GM10266 (cell line): ENCODE data around the gene VASH1.

Experiments
- DNase-seq: peaks from one replicate; pipeline ENCODE4 v3.0.0; 2012; ENCODE audit errors: extremely low spot score
- TF ChIP-seq, protein P1 (sequence below): IDR thresholded peaks from 2 replicates; pipeline ENCODE4 v1.5.1; 2012; ENCODE audit warnings: mild to moderate bottlenecking, low read depth; ENCODE audit not compliant: control insufficient read depth, insufficient read depth; ENCODE audit errors: missing control alignments

The VASH1 gene

DNA sequence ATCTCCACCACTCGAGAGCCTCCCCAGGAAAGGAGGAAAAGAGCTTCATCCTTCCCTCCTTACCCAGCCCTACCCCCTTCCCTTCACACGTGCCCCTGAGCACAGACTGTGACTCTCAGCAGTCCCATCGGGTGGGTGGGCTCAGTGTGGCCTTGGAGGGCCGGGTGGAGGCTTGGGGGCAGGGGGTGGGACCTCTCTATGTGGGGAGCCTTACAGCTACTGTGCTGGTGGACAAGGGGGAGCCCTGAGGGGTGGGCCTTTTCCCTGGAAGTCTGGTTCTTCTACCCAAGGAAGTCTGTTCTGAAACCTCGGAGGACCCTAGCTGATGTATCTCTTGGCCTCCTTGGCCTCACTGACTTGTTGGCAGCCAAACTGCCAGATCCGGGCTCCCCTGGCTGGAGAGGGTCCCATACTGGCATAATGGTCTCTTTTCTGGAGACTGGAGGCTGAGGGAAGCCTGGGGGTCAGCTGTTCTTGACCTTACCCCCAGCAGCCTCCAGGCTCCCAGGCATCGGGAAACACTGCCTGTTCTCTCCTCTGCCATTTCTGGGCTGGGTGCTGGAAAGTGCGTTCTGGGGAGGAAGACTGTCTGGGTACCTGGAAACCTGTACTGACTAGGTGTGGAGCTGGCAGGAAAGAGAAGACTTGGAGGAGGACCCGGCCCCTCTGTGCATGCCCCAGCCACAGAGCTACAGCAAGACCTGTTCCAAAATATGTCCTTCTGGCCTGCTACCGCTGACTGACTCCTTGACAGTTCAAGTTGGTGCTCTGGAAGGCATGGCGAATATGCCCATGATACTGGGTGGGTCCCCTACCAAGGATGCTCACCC lies 7.6 kb downstream of the VASH1 start:
- DNase-seq, result no peak
- TF ChIP-seq, protein P1, sequence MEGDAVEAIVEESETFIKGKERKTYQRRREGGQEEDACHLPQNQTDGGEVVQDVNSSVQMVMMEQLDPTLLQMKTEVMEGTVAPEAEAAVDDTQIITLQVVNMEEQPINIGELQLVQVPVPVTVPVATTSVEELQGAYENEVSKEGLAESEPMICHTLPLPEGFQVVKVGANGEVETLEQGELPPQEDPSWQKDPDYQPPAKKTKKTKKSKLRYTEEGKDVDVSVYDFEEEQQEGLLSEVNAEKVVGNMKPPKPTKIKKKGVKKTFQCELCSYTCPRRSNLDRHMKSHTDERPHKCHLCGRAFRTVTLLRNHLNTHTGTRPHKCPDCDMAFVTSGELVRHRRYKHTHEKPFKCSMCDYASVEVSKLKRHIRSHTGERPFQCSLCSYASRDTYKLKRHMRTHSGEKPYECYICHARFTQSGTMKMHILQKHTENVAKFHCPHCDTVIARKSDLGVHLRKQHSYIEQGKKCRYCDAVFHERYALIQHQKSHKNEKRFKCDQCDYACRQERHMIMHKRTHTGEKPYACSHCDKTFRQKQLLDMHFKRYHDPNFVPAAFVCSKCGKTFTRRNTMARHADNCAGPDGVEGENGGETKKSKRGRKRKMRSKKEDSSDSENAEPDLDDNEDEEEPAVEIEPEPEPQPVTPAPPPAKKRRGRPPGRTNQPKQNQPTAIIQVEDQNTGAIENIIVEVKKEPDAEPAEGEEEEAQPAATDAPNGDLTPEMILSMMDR, result no peak

DNA sequence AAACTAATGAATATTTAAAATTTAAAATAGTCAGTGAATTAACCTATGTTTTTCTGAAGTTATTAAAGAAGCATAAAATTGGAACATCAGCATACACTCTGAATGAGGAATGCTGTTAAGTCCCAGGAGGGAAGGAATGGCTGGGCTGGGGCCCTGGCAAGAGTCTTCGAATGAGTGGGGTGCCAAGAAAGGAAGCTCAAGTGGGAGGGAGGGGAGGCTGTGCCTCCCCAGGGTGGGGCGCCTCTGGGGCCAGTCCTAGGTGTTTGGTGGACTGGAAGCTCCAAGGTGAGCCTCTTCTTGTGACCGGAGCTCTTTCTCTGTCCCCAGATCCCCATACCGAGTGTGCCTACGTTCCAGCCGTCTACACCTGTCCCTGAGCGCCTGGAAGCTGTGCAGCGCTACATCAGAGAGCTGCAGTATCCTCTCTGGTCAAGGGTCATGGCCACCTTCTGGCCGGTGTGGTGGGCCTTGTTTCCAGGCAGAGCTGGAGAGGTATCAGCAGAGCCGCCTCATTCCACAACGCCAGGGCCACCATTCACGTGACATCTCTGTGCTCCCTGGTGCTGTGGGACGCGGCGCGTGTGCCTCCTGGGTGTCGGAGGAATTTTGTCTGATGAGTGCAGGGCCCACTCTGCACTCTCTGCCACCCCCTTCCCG lies 8.5 kb downstream of the VASH1 start:
- TF ChIP-seq, protein P1, result no peak
- DNase-seq, result no peak

DNA sequence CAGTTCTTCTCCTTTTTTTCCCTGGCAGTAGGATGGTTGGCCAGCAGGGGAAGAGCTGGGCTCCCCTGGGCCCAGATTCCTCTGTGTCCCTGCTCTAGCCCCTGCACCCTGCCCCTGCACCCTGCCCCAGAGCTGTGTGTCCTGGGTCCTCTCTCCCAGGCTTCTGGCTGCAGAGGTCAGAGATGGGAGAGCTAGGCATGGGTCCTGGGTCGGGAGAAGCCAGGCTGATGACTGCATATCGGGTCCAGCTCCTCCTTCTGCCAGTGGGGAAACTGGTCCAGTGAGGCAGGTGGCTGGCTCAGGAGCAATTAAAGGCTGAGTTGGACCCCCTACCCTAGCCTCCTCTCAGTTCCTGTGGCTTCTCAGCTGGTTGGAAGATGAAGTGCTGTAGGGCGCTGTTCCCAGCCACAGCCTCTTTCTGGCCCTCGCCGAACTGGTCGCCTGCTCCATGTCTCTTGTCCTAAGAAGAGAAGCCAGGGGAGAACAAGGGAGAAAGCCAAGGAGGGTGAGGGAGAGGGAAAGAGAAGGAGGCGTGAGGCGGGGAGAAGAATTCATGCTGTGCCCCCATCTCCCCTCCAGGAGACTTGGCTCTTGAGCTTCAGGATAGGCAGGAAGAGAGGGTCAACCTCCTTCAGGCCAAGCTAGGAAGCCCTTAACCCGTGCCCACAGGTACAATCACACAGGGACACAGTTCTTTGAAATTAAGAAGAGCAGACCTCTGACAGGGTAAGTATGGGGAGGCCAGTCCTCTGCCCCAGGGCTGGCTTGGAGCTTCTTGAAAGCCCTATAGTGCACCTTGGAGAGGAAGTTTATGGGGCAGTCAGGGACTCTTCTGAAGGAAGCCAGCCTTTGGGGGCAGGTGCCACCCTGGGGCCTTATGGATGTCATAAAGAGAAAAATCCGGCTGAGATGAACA lies 9.5 kb downstream of the VASH1 start:
- TF ChIP-seq, protein P1, result no peak
- no peak for DNase-seq

DNA sequence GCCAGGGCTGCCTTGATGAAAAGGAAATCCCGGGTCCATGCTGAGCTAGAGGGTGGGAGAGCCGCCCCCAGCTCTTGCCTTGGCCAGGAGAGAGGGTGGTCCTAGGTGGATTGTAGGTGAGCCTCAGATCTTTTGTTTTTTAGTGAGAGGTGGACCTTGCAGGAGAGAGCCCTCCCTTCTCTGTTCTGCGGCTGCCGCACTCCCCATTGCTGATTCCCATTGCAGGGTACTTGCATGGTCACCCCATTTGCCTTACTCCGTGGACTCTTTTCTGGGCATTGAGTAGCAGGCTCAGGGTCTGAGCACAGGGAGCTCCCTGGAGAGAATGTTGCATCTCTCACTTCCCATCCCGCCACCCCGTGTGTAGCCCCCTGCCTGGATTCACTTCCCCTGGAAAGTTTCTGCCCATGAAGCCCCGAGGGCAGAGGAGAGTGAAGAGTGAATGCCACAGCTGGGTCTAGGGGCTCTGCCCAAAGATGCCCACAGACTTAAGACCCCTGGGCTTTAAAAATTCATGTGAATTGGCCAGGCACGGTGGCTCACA lies 10.2 kb downstream of the VASH1 start:
- DNase-seq, result no peak
- TF ChIP-seq, protein P1, result no peak

DNA sequence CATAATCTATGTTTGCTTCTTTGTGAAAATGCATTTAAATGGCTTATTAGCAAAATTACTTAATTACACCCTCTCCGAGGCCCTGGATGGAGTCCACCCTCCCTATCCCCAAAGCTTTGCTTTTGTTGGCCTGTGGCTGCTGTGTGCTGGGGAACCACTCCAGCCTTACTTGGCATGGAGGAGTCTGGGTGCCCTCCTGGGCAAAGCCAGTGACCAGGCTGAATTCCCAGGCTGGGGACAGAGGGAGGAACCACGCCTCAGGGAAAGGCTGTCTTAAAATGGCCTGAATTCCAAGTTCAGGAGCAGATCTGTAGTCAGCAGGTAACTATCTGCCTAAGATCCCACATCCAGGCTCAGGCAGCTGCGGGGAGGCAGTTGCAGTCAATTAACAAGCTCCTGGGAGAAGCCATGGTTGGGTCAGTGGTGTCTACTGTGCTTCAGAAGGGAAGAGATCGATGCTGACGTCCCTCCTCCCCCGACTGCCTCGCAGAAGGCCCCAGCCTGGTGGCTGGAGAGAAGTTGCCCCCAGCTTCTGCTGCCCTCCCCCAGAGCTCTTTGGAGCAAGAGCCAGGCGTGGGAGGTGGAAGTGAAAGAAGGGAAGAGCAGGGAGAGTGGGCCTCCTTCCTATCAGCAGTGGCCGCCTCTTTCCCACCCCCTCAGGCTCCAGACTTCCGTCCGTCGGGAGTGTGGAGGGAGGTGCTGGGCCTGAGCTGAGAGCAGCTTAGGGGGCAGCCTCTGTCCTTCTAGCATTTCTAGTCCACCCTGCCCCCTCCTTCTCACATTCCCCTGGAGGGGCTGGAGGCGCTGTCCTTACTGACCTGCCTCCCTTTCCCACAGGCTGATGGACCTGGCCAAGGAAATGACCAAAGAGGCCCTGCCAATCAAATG lies 11.3 kb downstream of the VASH1 start:
- TF ChIP-seq, protein P1, result no peak
- DNase-seq, result no peak

DNA sequence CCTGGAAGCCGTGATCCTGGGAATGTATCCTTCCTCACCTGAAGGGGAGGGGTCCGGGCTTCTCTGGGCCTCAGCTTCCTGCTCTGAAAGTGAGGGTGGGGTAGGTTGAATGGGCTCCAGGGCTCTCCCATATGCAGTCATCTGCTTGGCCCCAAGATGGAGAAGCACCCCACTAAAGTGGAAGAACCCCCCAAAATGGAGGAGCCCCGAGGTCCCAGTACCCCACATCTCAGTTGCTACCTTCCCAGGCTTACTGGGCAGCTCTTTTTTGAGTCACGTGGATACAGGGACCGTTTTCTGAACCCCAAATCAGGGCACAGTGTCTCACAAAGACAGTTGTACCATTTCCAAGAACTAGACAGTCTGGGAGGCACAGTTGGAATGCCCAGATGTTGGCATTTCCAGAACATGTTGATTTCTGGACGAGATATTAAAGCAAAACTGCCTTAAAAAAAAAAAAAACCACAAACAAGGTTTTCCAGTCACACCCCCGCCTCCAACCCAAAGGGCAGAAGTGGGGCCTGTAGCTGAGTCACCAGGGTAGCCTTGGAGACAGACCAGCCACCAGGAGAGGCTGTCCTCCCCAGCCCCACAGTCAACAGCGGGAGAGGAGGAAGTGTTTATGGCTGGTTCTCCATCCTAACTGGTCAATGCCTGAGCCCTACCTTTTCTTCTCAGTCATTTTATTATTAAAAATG lies 12.1 kb downstream of the VASH1 start:
- TF ChIP-seq, protein P1, result no peak
- no peak for DNase-seq
